Measurements from ENCODE around the gene MYCBPAP. TPM values are rescaled to one million over a fixed set of nuclear protein-coding genes. Genes with fewer than 3 reads are reported as not detected.

The MYCBPAP gene
- total and polyA plus RNA-seq, 2 donors (not counting 3 experiments of a cell fraction or from before 2014, with no cell fraction given) = 0.40 to 0.66 TPM

GRCh38 chr17:50560931-50561745, 52.9 kb downstream of the MYCBPAP start:
- FAIRE-seq (no peak), DNase-seq (ENCODE audit: low read depth, low spot score) (no peak)
- Histone ChIP-seq H3K27ac (ENCODE audit: insufficient read depth, low read depth, low read length) (no peak overlapping the region), H3K36me3 (ENCODE audit: control insufficient read depth in 2 of 2, extremely low read depth in 1 of 2, insufficient read depth in 2 of 2, low read length in 2 of 2) (no peaks in the 10 kb centered on the region), H3K4me2 (ENCODE audit: insufficient read depth, low read length) (no peak overlapping the region), H3K9me3 (replicated peaks; ENCODE audit: control insufficient read depth, insufficient read depth, low read length) (no peaks in the 10 kb centered on the region), H2AFZ (ENCODE audit: low read depth, low read length) (no peak overlapping the region), H3K4me3 (replicated peaks in 1 of 3; ENCODE audit: insufficient read depth in 1 of 3, low read depth in 1 of 3, low read length in 3 of 3) (no peak overlapping the region), H3K27me3 (ENCODE audit: control insufficient read depth in 2 of 2, insufficient read depth in 2 of 2, low read length in 2 of 2) (peaks cover 51 to 61% of the 10 kb centered on the region in 2 experiments), H4K20me1 (replicated peaks; ENCODE audit: control insufficient read depth, extremely low read depth, insufficient read depth, low read length) (no peaks in the 10 kb centered on the region), H3K9me1 (replicated peaks; ENCODE audit: control insufficient read depth, extremely low read depth, insufficient read depth, low read length) (no peaks in the 10 kb centered on the region), H3K9ac (replicated peaks; ENCODE audit: extremely low read depth, insufficient read depth, low read length) (no peak overlapping the region), H3K4me1 (ENCODE audit: control insufficient read depth, extremely low read depth, insufficient read depth, low read length) (peaks cover 7% of the 10 kb centered on the region), H3K79me2 (ENCODE audit: control insufficient read depth, insufficient read depth, low read length) (no peaks in the 10 kb centered on the region)
- intact Hi-C loops (cut with micrococcal nuclease) = loop anchor here (5.0 kb wide), 2 partner anchors 41 to 56 kb away; no protein-coding TSS in a partner anchor
- ChIA-PET CTCF (interaction anchor here (1.1 to 2.4 kb wide), 7 partner anchors 10 to 119 kb away, joined by 3 to 17 read pairs (median 4); no protein-coding TSS in a partner anchor), POLR2A (interaction anchor here (0.7 to 1.0 kb wide), 2 partner anchors 10 to 305 kb away, joined by 3 to 7 read pairs; no protein-coding TSS in a partner anchor)
- dilution Hi-C loops (cut with MboI; ENCODE audit: extremely low pct_ligation_motif_present, low sequenced_read_pairs) = no loop called here
- BruUV-seq (replicated peaks) = no TSS peak
- TF ChIP-seq POLR2AphosphoS5 (IDR thresholded peaks at IDR 0.05; ENCODE audit: insufficient read depth, low read depth, low read length) = no peak
- no peak for TF ChIP-seq MYC (IDR thresholded peaks at IDR 0.05; ENCODE audit: low read depth, low read length)
- TF ChIP-seq EZH2 (IDR thresholded peaks at IDR 0.05; ENCODE audit: borderline replicate concordance, low read depth, low read length, severe bottlenecking) = peak; percentile 94
- no peak for TF ChIP-seq JUN (IDR thresholded peaks at IDR 0.05; ENCODE audit: borderline replicate concordance, insufficient read depth, insufficient read length, low read depth)
- no peak for TF ChIP-seq GATA2 (IDR thresholded peaks at IDR 0.05; ENCODE audit: insufficient read depth, insufficient read length, low read depth, low read length)
- TF ChIP-seq, protein P1, sequence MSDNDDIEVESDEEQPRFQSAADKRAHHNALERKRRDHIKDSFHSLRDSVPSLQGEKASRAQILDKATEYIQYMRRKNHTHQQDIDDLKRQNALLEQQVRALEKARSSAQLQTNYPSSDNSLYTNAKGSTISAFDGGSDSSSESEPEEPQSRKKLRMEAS (IDR thresholded peaks at IDR 0.05; ENCODE audit: insufficient read depth, insufficient read length) = no peak
- TF ChIP-seq POLR2A (IDR thresholded peaks at IDR 0.05; ENCODE audit: low read depth, low read length) = no peak

Data from endothelial cell of umbilical vein (primary cell).